ENCODE data around the gene PACS2.

Gene PACS2

GRCh38 chr14:105366386-105367074 is 52.0 kb downstream of the PACS2 start:
- TF ChIP-seq, protein P1, sequence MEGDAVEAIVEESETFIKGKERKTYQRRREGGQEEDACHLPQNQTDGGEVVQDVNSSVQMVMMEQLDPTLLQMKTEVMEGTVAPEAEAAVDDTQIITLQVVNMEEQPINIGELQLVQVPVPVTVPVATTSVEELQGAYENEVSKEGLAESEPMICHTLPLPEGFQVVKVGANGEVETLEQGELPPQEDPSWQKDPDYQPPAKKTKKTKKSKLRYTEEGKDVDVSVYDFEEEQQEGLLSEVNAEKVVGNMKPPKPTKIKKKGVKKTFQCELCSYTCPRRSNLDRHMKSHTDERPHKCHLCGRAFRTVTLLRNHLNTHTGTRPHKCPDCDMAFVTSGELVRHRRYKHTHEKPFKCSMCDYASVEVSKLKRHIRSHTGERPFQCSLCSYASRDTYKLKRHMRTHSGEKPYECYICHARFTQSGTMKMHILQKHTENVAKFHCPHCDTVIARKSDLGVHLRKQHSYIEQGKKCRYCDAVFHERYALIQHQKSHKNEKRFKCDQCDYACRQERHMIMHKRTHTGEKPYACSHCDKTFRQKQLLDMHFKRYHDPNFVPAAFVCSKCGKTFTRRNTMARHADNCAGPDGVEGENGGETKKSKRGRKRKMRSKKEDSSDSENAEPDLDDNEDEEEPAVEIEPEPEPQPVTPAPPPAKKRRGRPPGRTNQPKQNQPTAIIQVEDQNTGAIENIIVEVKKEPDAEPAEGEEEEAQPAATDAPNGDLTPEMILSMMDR (IDR thresholded peaks at IDR 0.05; ENCODE audit: control extremely low read depth, extremely low read depth, low read depth, missing control alignments): no peak
- POLR2A ChIA-PET: no interaction called here
- no peak for DNase-seq (ENCODE audit: extremely low spot score)
- CTCF ChIA-PET: interaction anchor here (1.1 to 2.1 kb wide), 5 partner anchors 33 to 276 kb away, joined by 3 to 8 read pairs (median 5); no protein-coding TSS in a partner anchor

DNA sequence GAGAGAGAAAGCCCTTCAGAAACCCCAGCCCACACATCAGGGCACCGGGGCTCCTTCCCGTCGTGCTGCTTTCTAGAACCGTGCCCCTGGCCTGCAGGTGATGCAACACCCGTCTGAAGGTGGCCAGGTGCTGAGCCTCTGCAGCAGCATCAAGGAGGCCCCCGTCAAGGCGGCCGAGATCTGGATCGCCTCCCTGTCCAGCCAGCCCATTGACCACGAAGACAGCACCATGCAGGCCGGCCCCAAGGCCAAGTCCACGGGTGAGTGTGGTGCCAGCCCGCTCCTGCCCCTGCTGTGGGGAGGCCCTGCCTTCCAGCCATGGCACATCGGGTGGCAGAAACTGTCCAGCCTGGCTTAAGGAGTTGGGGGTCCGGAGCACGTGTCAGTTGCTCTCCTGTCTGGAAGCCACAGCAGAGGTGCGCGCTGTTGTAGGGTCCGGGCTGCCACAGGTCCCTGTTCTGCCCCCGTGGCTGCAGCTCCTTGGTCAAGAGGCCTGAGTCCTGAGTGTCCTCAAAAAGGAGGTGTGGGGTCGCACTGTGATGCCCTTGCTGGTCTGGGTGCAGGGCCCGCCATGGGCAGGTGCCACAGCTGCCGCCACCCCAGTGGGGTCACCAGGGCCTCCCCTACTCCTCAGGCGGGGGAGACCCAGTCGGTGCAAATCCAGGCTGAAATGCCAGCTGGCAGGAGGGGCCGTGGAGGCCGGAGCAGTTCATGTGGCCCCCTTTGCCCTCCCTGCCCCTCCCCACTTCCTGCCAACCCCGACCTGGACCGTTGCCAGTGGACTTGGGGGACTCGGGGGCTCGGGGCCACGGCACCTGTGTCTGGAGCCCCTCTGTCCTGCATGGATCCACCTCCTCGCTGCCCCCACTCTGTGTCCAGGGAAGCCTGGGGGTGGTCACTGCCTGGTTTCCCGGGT is 52.8 kb downstream of the PACS2 start:
- CTCF ChIA-PET: interaction anchor here (1.1 to 1.5 kb wide), 4 partner anchors 113 to 165 kb away, joined by 4 to 6 read pairs (median 4); no protein-coding TSS in a partner anchor
- POLR2A ChIA-PET: no interaction called here
- no peak for DNase-seq (ENCODE audit: extremely low spot score)
- TF ChIP-seq, protein P1 (IDR thresholded peaks at IDR 0.05; ENCODE audit: control extremely low read depth, extremely low read depth, low read depth, missing control alignments): no peak

DNA sequence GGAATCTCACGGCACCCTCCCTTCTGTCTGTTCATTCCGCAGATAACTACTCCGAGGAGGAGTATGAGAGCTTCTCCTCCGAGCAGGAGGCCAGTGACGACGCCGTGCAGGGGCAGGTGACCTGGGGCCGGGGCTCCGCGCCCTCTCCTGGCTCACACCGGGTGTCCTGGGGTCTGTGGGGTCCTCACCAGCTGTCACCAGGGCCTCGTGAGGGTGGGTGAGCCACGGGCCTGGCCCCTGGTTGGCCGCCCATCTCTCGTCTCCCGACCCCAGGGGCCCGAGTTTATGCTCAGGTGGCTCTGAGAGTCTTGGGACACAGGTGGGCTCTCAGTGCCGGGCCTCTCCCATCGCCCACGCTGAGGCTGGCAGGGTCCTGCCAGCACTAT is 53.5 kb downstream of the PACS2 start:
- ChIA-PET POLR2A (no interaction called here), CTCF (interaction anchor here (1.1 to 1.6 kb wide), 4 partner anchors 16 to 164 kb away, joined by 3 to 4 read pairs (median 4); no protein-coding TSS in a partner anchor)
- DNase-seq (ENCODE audit: extremely low spot score): no peak
- TF ChIP-seq, protein P1 (IDR thresholded peaks at IDR 0.05; ENCODE audit: control extremely low read depth, extremely low read depth, low read depth, missing control alignments): no peak

DNA sequence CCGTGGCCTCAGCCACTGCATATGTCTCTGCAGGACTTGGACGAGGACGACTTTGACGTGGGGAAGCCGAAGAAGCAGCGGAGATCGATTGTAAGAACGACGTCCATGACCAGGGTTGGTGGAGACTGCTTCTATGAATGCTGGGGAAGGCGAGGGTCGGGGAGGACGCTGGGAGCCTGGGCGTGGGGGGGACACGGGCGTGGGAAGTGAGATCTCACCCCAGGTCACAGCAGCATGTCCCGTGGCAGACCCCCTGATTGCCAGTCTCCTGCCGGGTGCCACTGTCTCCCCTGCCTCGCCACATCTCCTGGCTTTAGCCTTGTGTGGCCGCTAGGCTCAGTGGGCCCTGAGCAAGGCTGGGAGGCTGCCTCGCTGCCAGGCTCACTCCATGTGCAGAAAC is 53.9 kb downstream of the PACS2 start:
- TF ChIP-seq, protein P1 (IDR thresholded peaks at IDR 0.05; ENCODE audit: control extremely low read depth, extremely low read depth, low read depth, missing control alignments): no peak
- POLR2A ChIA-PET: no interaction called here
- CTCF ChIA-PET: interaction anchor here (1.2 to 6.7 kb wide), 5 partner anchors 16 to 164 kb away, joined by 3 to 96 read pairs (median 4); no protein-coding TSS in a partner anchor
- no peak for DNase-seq (ENCODE audit: extremely low spot score)

DNA sequence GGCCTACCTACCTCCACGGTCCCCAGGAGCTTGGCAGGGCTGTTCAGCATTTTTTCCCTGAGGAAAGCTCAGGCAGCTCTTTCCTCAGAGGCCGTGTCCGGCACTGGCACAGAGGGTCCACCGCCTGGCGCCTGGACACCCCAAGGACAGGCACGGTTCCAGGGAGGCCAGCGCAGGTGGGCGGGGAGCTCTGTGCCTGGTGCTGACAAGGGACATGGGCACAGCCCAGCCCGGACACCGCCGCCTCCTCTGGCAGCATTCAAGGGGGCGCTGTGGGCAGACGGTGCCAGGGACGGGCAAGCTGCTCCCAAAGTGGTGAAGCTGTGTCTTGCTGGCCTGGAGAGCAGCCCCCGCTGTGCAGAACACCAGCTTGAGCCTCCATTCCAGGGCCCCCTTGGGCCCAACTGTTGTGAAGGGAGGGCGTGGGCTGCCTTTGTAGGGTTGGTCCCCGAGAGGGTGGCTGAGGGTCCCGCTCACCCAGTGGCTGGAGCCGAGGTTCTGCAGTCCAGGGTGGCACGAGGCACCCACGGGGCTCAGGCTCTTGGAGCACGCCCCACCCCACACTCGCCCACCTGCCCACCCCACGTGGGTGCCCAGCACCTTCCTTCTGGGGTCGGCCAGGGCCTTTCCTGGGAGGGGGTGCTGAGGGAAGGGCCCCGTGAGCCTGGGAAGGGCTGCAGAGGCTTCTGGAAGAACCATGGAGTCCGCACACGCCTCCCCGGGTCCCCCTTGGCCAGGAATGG is 54.5 kb downstream of the PACS2 start:
- CTCF ChIA-PET: interaction anchor here (1.2 to 6.7 kb wide), 5 partner anchors 15 to 164 kb away, joined by 3 to 96 read pairs (median 4); no protein-coding TSS in a partner anchor
- TF ChIP-seq, protein P1 (IDR thresholded peaks at IDR 0.05; ENCODE audit: control extremely low read depth, extremely low read depth, low read depth, missing control alignments): no peak
- POLR2A ChIA-PET: no interaction called here
- DNase-seq (ENCODE audit: extremely low spot score): no peak

GRCh38 chr14:105369653-105370040 is 55.1 kb downstream of the PACS2 start:
- TF ChIP-seq, protein P1 (IDR thresholded peaks at IDR 0.05; ENCODE audit: control extremely low read depth, extremely low read depth, low read depth, missing control alignments): no peak
- POLR2A ChIA-PET: no interaction called here
- CTCF ChIA-PET: interaction anchor here (0.7 to 6.7 kb wide), 23 partner anchors 9 to 168 kb away, joined by 3 to 96 read pairs (median 6); no protein-coding TSS in a partner anchor
- DNase-seq (ENCODE audit: extremely low spot score): no peak

Data from GM10248 (cell line).